Activated naive CD8-positive, alpha-beta T cell treated with anti-CD3 and anti-CD28 coated beads for 36 hours (primary cell): ENCODE measurements around the gene ARHGEF4. TPM values are rescaled to one million over a fixed set of nuclear protein-coding genes. Genes with fewer than 3 reads are reported as not detected.
A peak's percentile ranks its signal among the peaks of the same experiment; 100 is the strongest.
"Not testable (repeated sequence)": the region's sequence is repeated elsewhere in the genome, so short reads cannot be mapped to it uniquely, and the experiment has no call there.

Experiments used
- DNase-seq: peaks from one replicate; pipeline ENCODE4 v3.0.0; 2021
- H3K27ac Mint-ChIP-seq: one replicate; pipeline ENCODE4 v1.8.0; 2022; ENCODE audit warnings: mild to moderate bottlenecking, moderate library complexity, mixed read lengths
- H3K27me3 Mint-ChIP-seq: one replicate; pipeline ENCODE4 v1.8.0; 2022; ENCODE audit warnings: mild to moderate bottlenecking, mixed read lengths
- H3K36me3 Mint-ChIP-seq: one replicate; pipeline ENCODE4 v1.8.0; 2021; ENCODE audit warnings: mild to moderate bottlenecking, mixed read lengths
- H3K4me1 Mint-ChIP-seq: one replicate; pipeline ENCODE4 v1.8.0; 2021; ENCODE audit warnings: mixed read lengths
- H3K4me3 Mint-ChIP-seq: one replicate; pipeline ENCODE4 v1.8.0; 2022; ENCODE audit warnings: mild to moderate bottlenecking, moderate library complexity, mixed read lengths
- H3K9me3 Mint-ChIP-seq: one replicate; pipeline ENCODE4 v1.8.0; 2022; ENCODE audit warnings: mixed read lengths
- total RNA-seq, 2 experiments: library from RNA; stranded (reverse); gene quantifications; one replicate each; pipeline ENCODE4 v1.2.3, GENCODE V29; 2021

ARHGEF4 gene
- total RNA-seq, 2 experiments from 2014 or later, result 2.8 to 3.3 TPM

DNA sequence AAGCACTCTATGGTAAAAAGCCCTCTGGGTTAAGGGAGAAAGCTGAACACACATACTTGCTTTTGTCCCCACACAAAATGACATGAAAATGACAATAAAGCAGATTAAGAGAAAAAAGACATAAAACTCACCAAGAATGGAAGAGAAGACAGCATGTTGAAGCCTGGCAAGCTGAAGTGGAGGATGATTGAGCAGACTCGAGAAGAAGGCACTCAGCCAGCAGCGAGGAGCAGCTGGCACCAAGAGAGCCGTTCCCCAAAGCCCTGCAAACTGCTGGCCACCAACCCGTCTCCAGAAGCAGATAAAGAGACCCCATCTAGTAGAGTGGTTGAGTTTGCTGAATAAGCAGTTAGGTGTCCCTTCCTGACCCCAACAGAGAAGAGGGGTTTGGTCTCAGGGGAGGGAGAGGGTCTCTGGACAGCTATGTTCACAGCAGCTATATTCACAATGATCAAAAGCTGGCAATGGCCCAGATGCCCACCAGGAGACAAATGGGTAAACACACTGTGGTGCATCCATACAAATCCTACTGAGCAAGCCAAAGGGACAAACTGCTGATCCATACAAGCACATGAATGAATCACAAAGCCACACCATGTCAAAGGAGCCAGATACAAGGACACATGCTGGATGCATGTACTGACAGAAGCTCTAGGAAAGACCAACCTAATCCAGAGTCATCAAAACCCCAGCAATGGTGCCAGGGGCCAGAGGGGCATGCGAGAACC lies 219.7 kb downstream of the ARHGEF4 start:
- Mint-ChIP-seq H3K36me3 (peaks cover 24% of the 10 kb centered on the region), H3K27me3 (no peaks in the 10 kb centered on the region), H3K27ac (no peak overlapping the region), H3K4me3 (no peak overlapping the region), H3K4me1 (peaks cover 13% of the 10 kb centered on the region), H3K9me3 (no peaks in the 10 kb centered on the region)
- DNase-seq, result no peak

GRCh38 chr2:131056932-131057287 lies 220.2 kb downstream of the ARHGEF4 start:
- no peak for DNase-seq
- Mint-ChIP-seq H3K4me3 (no peak overlapping the region), H3K9me3 (no peaks in the 10 kb centered on the region), H3K4me1 (peaks cover 14% of the 10 kb centered on the region), H3K36me3 (peaks cover 19% of the 10 kb centered on the region), H3K27me3 (no peaks in the 10 kb centered on the region), H3K27ac (peak overlapping the region; percentile 12)

DNA sequence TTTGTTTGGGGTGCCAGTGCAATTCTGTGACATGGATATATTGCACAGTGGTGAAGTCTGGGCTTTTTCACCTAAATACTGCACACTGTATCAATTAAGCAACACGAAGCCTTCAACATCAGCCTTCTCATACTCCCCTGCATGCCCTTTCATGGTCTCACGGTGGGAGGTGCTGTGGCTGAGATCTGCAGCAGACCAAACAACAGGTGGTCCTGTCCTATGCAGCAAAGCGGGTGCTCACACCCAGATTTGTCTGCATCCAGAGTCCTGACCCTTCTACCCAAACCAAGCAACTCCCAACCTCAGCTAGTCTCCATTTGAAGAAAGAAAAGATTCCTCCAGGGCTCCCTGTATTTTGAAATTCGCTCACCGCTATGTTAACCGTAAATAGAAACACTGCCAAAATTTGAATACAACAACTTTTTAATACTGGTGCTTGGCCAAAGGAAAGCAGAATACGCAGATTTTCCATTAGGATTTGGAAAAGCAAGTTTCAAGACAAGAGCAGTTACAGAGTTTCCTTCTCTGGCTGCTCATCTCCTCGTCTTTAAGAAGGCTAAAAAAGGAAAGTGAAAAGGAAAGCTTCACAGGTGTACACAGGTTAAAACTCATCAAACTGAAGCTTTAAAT lies 221.6 kb downstream of the ARHGEF4 start:
- Mint-ChIP-seq H3K27me3 (no peaks in the 10 kb centered on the region), H3K27ac (peak overlapping the region; percentile 54), H3K9me3 (no peaks in the 10 kb centered on the region), H3K4me1 (peaks cover 20% of the 10 kb centered on the region), H3K36me3 (peaks cover 15% of the 10 kb centered on the region), H3K4me3 (no peak overlapping the region)
- DNase-seq, result no peak

DNA sequence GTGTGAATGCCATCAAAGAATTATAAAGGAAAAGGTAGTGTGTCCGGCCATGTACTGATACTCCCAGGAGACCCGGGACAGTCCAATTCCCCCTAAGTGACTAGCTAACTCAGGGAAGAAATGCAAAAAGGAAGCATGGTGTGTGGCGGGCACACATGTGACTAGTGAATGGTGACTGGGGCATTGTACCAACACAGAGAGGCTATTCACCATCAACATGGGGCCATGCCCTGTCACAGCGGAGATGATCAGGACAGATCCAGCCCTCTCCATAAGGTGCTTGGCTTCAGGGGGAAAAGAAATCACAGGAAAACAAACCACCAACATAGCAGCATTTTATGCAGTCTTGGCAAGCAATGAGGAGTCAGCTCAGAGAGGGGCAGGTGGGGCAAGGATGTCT lies 222.2 kb downstream of the ARHGEF4 start:
- H3K9me3 Mint-ChIP-seq, result no peaks in the 10 kb centered on the region
- H3K4me1 Mint-ChIP-seq, result peaks cover 22% of the 10 kb centered on the region
- H3K36me3 Mint-ChIP-seq, result peaks cover 18% of the 10 kb centered on the region
- H3K27ac Mint-ChIP-seq, result no peak overlapping the region
- H3K4me3 Mint-ChIP-seq, result no peak overlapping the region
- no peaks in the 10 kb centered on the region for H3K27me3 Mint-ChIP-seq
- DNase-seq, result no peak

GRCh38 chr2:131063501-131064283 lies 227.0 kb downstream of the ARHGEF4 start:
- H3K27me3 Mint-ChIP-seq, result no peaks in the 10 kb centered on the region
- peaks cover 20% of the 10 kb centered on the region for H3K4me1 Mint-ChIP-seq
- H3K9me3 Mint-ChIP-seq, result no peaks in the 10 kb centered on the region
- DNase-seq, result no peak
- H3K4me3 Mint-ChIP-seq, result no peak overlapping the region
- peaks cover 28% of the 10 kb centered on the region for H3K36me3 Mint-ChIP-seq
- H3K27ac Mint-ChIP-seq, result peak overlapping the region; percentile 47

GRCh38 chr2:131064589-131065512 lies 228.1 kb downstream of the ARHGEF4 start:
- no peak for DNase-seq
- no peak overlapping the region for H3K4me3 Mint-ChIP-seq
- no peaks in the 10 kb centered on the region for H3K27me3 Mint-ChIP-seq
- H3K4me1 Mint-ChIP-seq, result peaks cover 15% of the 10 kb centered on the region
- no peaks in the 10 kb centered on the region for H3K9me3 Mint-ChIP-seq
- no peak overlapping the region for H3K27ac Mint-ChIP-seq
- peaks cover 26% of the 10 kb centered on the region for H3K36me3 Mint-ChIP-seq

- no peaks in the 10 kb centered on the region for H3K9me3 Mint-ChIP-seq
- no peak overlapping the region for H3K4me3 Mint-ChIP-seq
- peaks cover 34% of the 10 kb centered on the region for H3K36me3 Mint-ChIP-seq
- H3K27ac Mint-ChIP-seq, result no peak overlapping the region
- no peak for DNase-seq
- H3K4me1 Mint-ChIP-seq, result peaks cover 14% of the 10 kb centered on the region
- no peaks in the 10 kb centered on the region for H3K27me3 Mint-ChIP-seq
Observed at GRCh38 chr2:131067465-131068125, 230.9 kb downstream of the ARHGEF4 start.

GRCh38 chr2:131068172-131068571 lies 231.5 kb downstream of the ARHGEF4 start:
- DNase-seq, H3K27ac Mint-ChIP-seq, H3K27me3 Mint-ChIP-seq, H3K9me3 Mint-ChIP-seq, H3K4me3 Mint-ChIP-seq: not testable (repeated sequence)
- Mint-ChIP-seq H3K4me1 (peaks cover 14% of the 10 kb centered on the region), H3K36me3 (peaks cover 34% of the 10 kb centered on the region)

- H3K9me3 Mint-ChIP-seq, H3K27ac Mint-ChIP-seq, H3K27me3 Mint-ChIP-seq, H3K4me3 Mint-ChIP-seq, DNase-seq: not testable (repeated sequence)
- H3K36me3 Mint-ChIP-seq, result peaks cover 34% of the 10 kb centered on the region
- H3K4me1 Mint-ChIP-seq, result peaks cover 30% of the 10 kb centered on the region
Observed at GRCh38 chr2:131075578-131075977, 238.9 kb downstream of the ARHGEF4 start.

- Mint-ChIP-seq H3K4me3 (no peak overlapping the region), H3K9me3 (no peaks in the 10 kb centered on the region), H3K36me3 (peaks cover 31% of the 10 kb centered on the region), H3K27me3 (no peaks in the 10 kb centered on the region), H3K27ac (no peak overlapping the region), H3K4me1 (peaks cover 29% of the 10 kb centered on the region)
- no peak for DNase-seq
Observed at GRCh38 chr2:131076707-131077106, 240.0 kb downstream of the ARHGEF4 start.

DNA sequence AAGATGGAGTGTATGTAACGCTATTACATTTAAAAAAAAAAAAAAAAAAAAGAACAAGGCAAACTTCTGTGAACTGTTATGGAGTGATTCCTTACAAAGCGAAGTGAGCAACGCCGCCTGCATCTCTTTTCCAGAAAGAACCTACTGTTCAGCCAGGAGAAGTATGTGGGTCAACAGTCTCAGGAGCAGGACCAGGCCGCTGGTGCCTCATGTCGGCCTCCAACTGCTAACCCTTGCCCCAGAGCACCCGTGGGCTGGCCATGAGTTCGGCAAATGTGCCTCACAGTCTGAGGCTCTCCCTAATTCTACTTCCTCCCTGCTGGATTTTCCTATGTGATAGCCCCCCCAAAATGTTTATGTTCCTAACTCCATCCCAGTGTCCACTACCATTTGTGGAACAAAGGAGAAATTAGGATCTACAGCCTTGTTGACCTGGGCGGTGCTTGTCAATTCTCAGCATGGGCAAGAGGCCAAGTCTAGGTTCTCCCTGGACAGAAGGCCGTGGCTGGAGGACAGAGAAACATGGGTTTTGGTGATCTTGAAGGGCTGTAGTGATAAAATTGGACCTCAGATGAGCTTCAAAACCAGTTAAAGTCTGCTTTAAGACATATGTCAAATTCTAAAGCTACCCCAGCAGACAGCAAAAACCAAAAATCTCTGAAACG lies 240.6 kb downstream of the ARHGEF4 start:
- Mint-ChIP-seq H3K36me3 (peaks cover 33% of the 10 kb centered on the region), H3K4me1 (peaks cover 30% of the 10 kb centered on the region), H3K4me3 (no peak overlapping the region), H3K27me3 (no peaks in the 10 kb centered on the region), H3K27ac (no peak overlapping the region), H3K9me3 (no peaks in the 10 kb centered on the region)
- no peak for DNase-seq

GRCh38 chr2:131077966-131078365 lies 241.3 kb downstream of the ARHGEF4 start:
- H3K36me3 Mint-ChIP-seq, result peaks cover 33% of the 10 kb centered on the region

GRCh38 chr2:131079931-131080330 lies 243.2 kb downstream of the ARHGEF4 start:
- H3K36me3 Mint-ChIP-seq, result peaks cover 29% of the 10 kb centered on the region
- not testable (repeated sequence) for DNase-seq, H3K27ac Mint-ChIP-seq, H3K9me3 Mint-ChIP-seq, H3K4me3 Mint-ChIP-seq, H3K27me3 Mint-ChIP-seq
- peaks cover 26% of the 10 kb centered on the region for H3K4me1 Mint-ChIP-seq

More at GRCh38 chr2:131077966-131078365, 241.3 kb downstream of the ARHGEF4 start:
- DNase-seq, result no peak
- no peaks in the 10 kb centered on the region for H3K27me3 Mint-ChIP-seq
- H3K9me3 Mint-ChIP-seq, result no peaks in the 10 kb centered on the region
- H3K4me1 Mint-ChIP-seq, result peaks cover 30% of the 10 kb centered on the region
- peak overlapping the region; percentile 20 for H3K27ac Mint-ChIP-seq
- no peak overlapping the region for H3K4me3 Mint-ChIP-seq

- no peak for DNase-seq
- Mint-ChIP-seq H3K27me3 (no peaks in the 10 kb centered on the region), H3K4me1 (peaks cover 26% of the 10 kb centered on the region), H3K36me3 (peaks cover 31% of the 10 kb centered on the region), H3K9me3 (no peaks in the 10 kb centered on the region), H3K27ac (no peak overlapping the region), H3K4me3 (no peak overlapping the region)
Observed at GRCh38 chr2:131081190-131081589, 244.5 kb downstream of the ARHGEF4 start.
